Brain microvascular endothelial cell (primary cell): ENCODE measurements around the gene SCN1A.

ENCODE experiments used
- DNase-seq: peaks from one replicate; pipeline ENCODE4 v3.0.0-alpha.2; 2020
- H3K27ac ChIP-seq: fragments of 250-450 bp; sonication (Bioruptor Pico); 2 replicates; pipeline ENCODE4 v1.5.1; 2020; ENCODE audit warnings: mild to moderate bottlenecking, moderate library complexity
- H3K27me3 ChIP-seq: fragments of 250-450 bp; sonication (Bioruptor Pico); replicated peaks from 2 replicates; pipeline ENCODE4 v1.5.1; 2020; ENCODE audit warnings: mild to moderate bottlenecking
- H3K36me3 ChIP-seq: fragments of 250-450 bp; sonication (Bioruptor Pico); replicated peaks from 2 replicates; pipeline ENCODE4 v1.5.1; 2020; ENCODE audit warnings: mild to moderate bottlenecking
- H3K4me3 ChIP-seq: 2 replicates; pipeline ENCODE4 v1.5.1; 2011; ENCODE audit warnings: low read depth, mild to moderate bottlenecking, control low read depth, low read length, moderate library complexity
- CTCF ChIP-seq: IDR thresholded peaks from 2 replicates; pipeline ENCODE4 v1.5.1; 2011; ENCODE audit warnings: low read depth, mild to moderate bottlenecking, moderate library complexity, low read length, control low read depth, inconsistent platforms; ENCODE audit errors: missing control alignments
- in situ Hi-C: cut with HindIII; loops from 2 replicates; pipeline ENCODE4 v1.10.0; 2017; ENCODE audit warnings: low sequenced_read_pairs, low pct_ligation_motif_present

SCN1A gene

DNA sequence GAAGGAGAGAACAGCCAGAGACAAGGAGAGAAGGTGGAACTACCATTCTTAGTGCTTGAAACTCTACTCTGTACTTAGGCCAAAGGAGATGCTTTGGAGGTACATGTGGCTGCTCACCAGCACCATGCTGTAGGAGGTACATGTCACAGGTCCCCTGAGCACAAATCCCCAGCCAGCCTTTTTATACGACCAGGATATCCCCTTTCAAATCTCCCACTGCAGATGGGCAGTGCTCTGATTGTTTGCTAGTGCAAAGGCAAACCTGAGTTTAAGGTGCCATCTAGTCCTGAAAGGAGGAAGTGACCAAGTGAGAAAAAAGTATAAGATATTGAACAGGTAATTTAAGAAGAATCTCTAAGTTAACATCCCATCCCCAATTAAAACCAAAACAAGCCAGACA, 157.2 kb downstream of the SCN1A start:
- in situ Hi-C loops: no loop called here

GRCh38 chr2:165969227-165969626, 158.6 kb downstream of the SCN1A start:
- DNase-seq: no peak
- Histone ChIP-seq H3K27me3 (no peaks in the 10 kb centered on the region), H3K4me3 (no peak overlapping the region), H3K27ac (no peak overlapping the region), H3K36me3 (no peaks in the 10 kb centered on the region)
- in situ Hi-C loops: no loop called here
- TF ChIP-seq CTCF: no peak

More for the DNA sequence above, 157.2 kb downstream of the SCN1A start:
- Histone ChIP-seq H3K4me3 (no peak overlapping the region), H3K27ac (no peak overlapping the region), H3K36me3 (no peaks in the 10 kb centered on the region), H3K27me3 (no peaks in the 10 kb centered on the region)
- no peak for DNase-seq
- no peak for TF ChIP-seq CTCF

- DNase-seq: no peak
- no peaks in the 10 kb centered on the region for H3K36me3 ChIP-seq
- in situ Hi-C loops: no loop called here
- no peak overlapping the region for H3K27ac ChIP-seq
- no peak for TF ChIP-seq CTCF
- H3K27me3 ChIP-seq: no peaks in the 10 kb centered on the region
- no peak overlapping the region for H3K4me3 ChIP-seq
These were observed 160.1 kb downstream of the SCN1A start for GRCh38 chr2:165967746-165968145.

- Histone ChIP-seq H3K4me3 (no peak overlapping the region), H3K36me3 (no peaks in the 10 kb centered on the region), H3K27me3 (no peaks in the 10 kb centered on the region), H3K27ac (no peak overlapping the region)
- DNase-seq: no peak
- no peak for TF ChIP-seq CTCF
- in situ Hi-C loops: no loop called here
These were observed 166.0 kb downstream of the SCN1A start for GRCh38 chr2:165961818-165962217.

GRCh38 chr2:165959371-165959770, 168.4 kb downstream of the SCN1A start:
- H3K27me3 ChIP-seq: no peaks in the 10 kb centered on the region
- no peaks in the 10 kb centered on the region for H3K36me3 ChIP-seq
- no peak for TF ChIP-seq CTCF
- H3K4me3 ChIP-seq: no peak overlapping the region
- no peak overlapping the region for H3K27ac ChIP-seq
- in situ Hi-C loops: no loop called here
- DNase-seq: no peak

- H3K4me3 ChIP-seq: no peak overlapping the region
- no peak for DNase-seq
- in situ Hi-C loops: no loop called here
- no peaks in the 10 kb centered on the region for H3K36me3 ChIP-seq
- no peaks in the 10 kb centered on the region for H3K27me3 ChIP-seq
- H3K27ac ChIP-seq: no peak overlapping the region
- TF ChIP-seq CTCF: no peak
These were observed 169.4 kb downstream of the SCN1A start for GRCh38 chr2:165958313-165958960.
